Peyer's patch (tissue), 4 donors: ENCODE data around the gene GPR132.

ENCODE experiments used
- CTCF ChIP-seq, 6 experiments: fragments of 450-650 bp in 4 of 6; fragments of 200-600 bp in 2 of 6; sonication (generic) in 1 of 6; IDR thresholded peaks; one replicate each; pipeline ENCODE4 v1.5.1; 2017 to 2019; ENCODE audit warnings: antibody characterized with exemption in 6 of 6, mild to moderate bottlenecking in 3 of 6, moderate library complexity in 1 of 6
- POLR2A ChIP-seq, 2 donors: fragments of 450-650 bp; IDR thresholded peaks; one replicate each; pipeline ENCODE4 v1.5.1; 2017; ENCODE audit warnings: antibody characterized with exemption in 2 of 2, mild to moderate bottlenecking in 2 of 2, moderate library complexity in 2 of 2

GRCh38 chr14:105055334-105055733 lies 9.9 kb downstream of the GPR132 start:
- no peak for TF ChIP-seq CTCF (IDR thresholded peaks at IDR 0.05)
- no peak for TF ChIP-seq POLR2A (IDR thresholded peaks at IDR 0.05)
